Left cardiac atrium (tissue), 4 donors: ENCODE results near the gene LINS1. TPM values are rescaled to one million over a fixed set of nuclear protein-coding genes. Genes with fewer than 3 reads are reported as not detected.

Experiments
- ATAC-seq, 2 donors: fragments of 200-7000 bp; cut with Tn5 transposase; one replicate each; pipeline ENCODE4 v1.9.1; 2020; ENCODE audit warnings: mild to moderate bottlenecking in 2 of 2, moderate library complexity in 2 of 2
- DNase-seq: peaks from one replicate; pipeline ENCODE4 v3.0.0-alpha.2; 2020
- intact Hi-C, 2 donors: fragments of 100-400 bp; cut with DNase I; formaldehyde crosslinking; loops; one replicate each; pipeline versions ENCODE4 v1.14.1 to v1.15.1; 2022 to 2023
- long read RNA-seq: library from polyadenylated mRNA; unstranded; transcript quantifications from one replicate; pipeline ENCODE4 v2.0.0, GENCODE V29; 2021
- total RNA-seq, 2 donors: library from RNA; stranded (reverse); fragmentation: NEBNext Ultra II Directional; extraction: Animal tissue kit (Norgen Biotek cat#: 25700); gene quantifications; one replicate each; pipeline ENCODE4 v1.2.1, GENCODE V29; 2021
- donor health status: DM: no; HTN: yes; CAD: no.
- donor health status: DM: no; HTN: yes; CAD: no; lungs with severe emphysema.
- donor health status: DM: yes; HTN: yes; CAD: no.
- donor health status: Dilated cardiomyopathy.

The LINS1 gene
- total RNA-seq = 10 to 100 TPM in 1 of 2 donors, 1 to 10 TPM in 1; 9.4 to 10.6 TPM
- long read RNA-seq, full-length matches to known transcripts = 4 of 7 reads
- long read RNA-seq, partial matches to known transcripts = 0 of 7 reads
- long read RNA-seq, other reads (novel, unspliced or antisense) = 3 of 7 reads

GRCh38 chr15:100602064-100602822 lies at the start of gene LINS1, which contains the start of gene ASB7:
Gene LINS1 (minus strand): TSS chr15:100602184. CDS start chr15:100580842, 21,342 bp downstream.
Gene ASB7 (plus strand): TSS chr15:100602589. CDS start chr15:100612217, 9,628 bp downstream.
- ATAC-seq (peak; percentile 98 to 99), DNase-seq (peak; percentile 100)
- intact Hi-C loops = no loop called here

GRCh38 chr15:100651253-100651652 lies 49.3 kb upstream of the LINS1 start:
- DNase-seq = no peak
- intact Hi-C loops = no loop called here
- ATAC-seq = peak in 1 of 2 donors; percentile 72

GRCh38 chr15:100650685-100651084 lies 48.7 kb upstream of the LINS1 start:
- DNase-seq (no peak), ATAC-seq (no peak)
- intact Hi-C loops = no loop called here

GRCh38 chr15:100648951-100649350 lies 47.0 kb upstream of the LINS1 start:
- DNase-seq (no peak), ATAC-seq (no peak)
- intact Hi-C loops = no loop called here

GRCh38 chr15:100645671-100646070 lies 43.7 kb upstream of the LINS1 start:
- DNase-seq (no peak), ATAC-seq (no peak)
- intact Hi-C loops = no loop called here

- DNase-seq = no peak
- no peak for ATAC-seq
- intact Hi-C loops = no loop called here
These were observed 41.0 kb upstream of the LINS1 start for GRCh38 chr15:100642950-100643338.

- ATAC-seq (no peak), DNase-seq (no peak)
- intact Hi-C loops = no loop called here
These were observed 40.4 kb upstream of the LINS1 start for GRCh38 chr15:100642213-100642949.

GRCh38 chr15:100638177-100638730 lies 36.3 kb upstream of the LINS1 start:
- intact Hi-C loops = loop anchor here in 1 of 2 donors (5.0 kb wide), 1 partner anchor 634 kb away; no protein-coding TSS in a partner anchor
- DNase-seq = no peak
- ATAC-seq = no peak

GRCh38 chr15:100635406-100636071 lies 33.6 kb upstream of the LINS1 start:
- ATAC-seq (no peak), DNase-seq (no peak)
- intact Hi-C loops = loop anchor here in 1 of 2 donors (5.0 kb wide), 1 partner anchor 637 kb away; no protein-coding TSS in a partner anchor

- ATAC-seq = no peak
- intact Hi-C loops = loop anchor here in 1 of 2 donors (5.0 kb wide), 2 partner anchors 239 to 369 kb away; no protein-coding TSS in a partner anchor
These were observed 31.7 kb upstream of the LINS1 start for GRCh38 chr15:100633763-100634075.

GRCh38 chr15:100631831-100632230 lies 29.8 kb upstream of the LINS1 start:
- DNase-seq (no peak), ATAC-seq (no peak)
- intact Hi-C loops = loop anchor here in 1 of 2 donors (5.0 kb wide), 2 partner anchors 240 to 370 kb away; no protein-coding TSS in a partner anchor

More at GRCh38 chr15:100633763-100634075, 31.7 kb upstream of the LINS1 start:
- DNase-seq = no peak

- no peak for DNase-seq
- intact Hi-C loops = no loop called here
- ATAC-seq = no peak
These were observed 26.8 kb upstream of the LINS1 start for GRCh38 chr15:100628746-100629145.

- intact Hi-C loops = loop anchor here in 1 of 2 donors (2.0 kb wide), 2 partner anchors 247 to 379 kb away; no protein-coding TSS in a partner anchor
- DNase-seq = peak; percentile 39
- peak; percentile 68 to 88 for ATAC-seq
These were observed 25.9 kb upstream of the LINS1 start for GRCh38 chr15:100627789-100628395.

GRCh38 chr15:100623301-100623700 lies 21.3 kb upstream of the LINS1 start:
- intact Hi-C loops = no loop called here
- ATAC-seq = no peak
- DNase-seq = no peak

- ATAC-seq (no peak), DNase-seq (no peak)
These were observed 14.7 kb upstream of the LINS1 start for GRCh38 chr15:100616700-100617099.

GRCh38 chr15:100615801-100616200 lies 13.8 kb upstream of the LINS1 start:
- intact Hi-C loops = no loop called here
- no peak for DNase-seq

More at GRCh38 chr15:100616700-100617099, 14.7 kb upstream of the LINS1 start:
- intact Hi-C loops = no loop called here

GRCh38 chr15:100614918-100615317 lies 12.9 kb upstream of the LINS1 start:
- intact Hi-C loops = no loop called here
- ATAC-seq (no peak), DNase-seq (no peak)

More at GRCh38 chr15:100615801-100616200, 13.8 kb upstream of the LINS1 start:
- ATAC-seq = no peak

GRCh38 chr15:100614336-100614735 lies 12.4 kb upstream of the LINS1 start:
- DNase-seq (no peak), ATAC-seq (no peak)
- intact Hi-C loops = no loop called here
